Caco-2 (cell line): ENCODE data around the gene USP10. TPM values are rescaled to one million over a fixed set of nuclear protein-coding genes. Genes with fewer than 3 reads are reported as not detected.

ENCODE experiments used
- BruUV-seq: library from RNA; stranded (reverse); fragments of 400-500 nt; replicated peaks from 2 replicates; lab custom pipeline; 2021; lab: Mats Ljungman, UMichigan
- CTCF ChIA-PET: fragments of 300-600 bp; sonication (Branson Sonifier 250); formaldehyde crosslinking; loops from one replicate; lab custom pipeline; 2022; ENCODE audit warnings: antibody characterized with exemption; lab: Charles Lee
- POLR2A ChIA-PET: fragments of 300-600 bp; sonication (Branson Sonifier 250); formaldehyde crosslinking; loops from one replicate; lab custom pipeline; 2022; ENCODE audit warnings: antibody characterized with exemption; lab: Charles Lee
- DNase-seq, 2 experiments: peaks; one replicate each; pipeline versions ENCODE4 v3.0.0 to v3.0.0-alpha.2; 2020 to 2022
- H3K27me3 ChIP-seq: replicated peaks from 2 replicates; pipeline ENCODE4 v1.6.0; 2011; ENCODE audit warnings: low read length; ENCODE audit not compliant: control insufficient read depth, insufficient read depth
- H3K36me3 ChIP-seq: 2 replicates; pipeline ENCODE4 v1.5.1; 2011; ENCODE audit warnings: low read length; ENCODE audit not compliant: control insufficient read depth, insufficient read depth
- H3K4me1 ChIP-seq: fragments of 250-450 bp; sonication (Bioruptor Pico); 2 replicates; pipeline ENCODE4 v1.5.1; 2020; ENCODE audit warnings: mild to moderate bottlenecking
- H3K4me3 ChIP-seq: 2 replicates; pipeline ENCODE4 v1.5.1; 2011; ENCODE audit warnings: low read depth, mild to moderate bottlenecking, control low read depth, low read length
- H3K9me3 ChIP-seq: fragments of 250-450 bp; sonication (Bioruptor Pico); 2 replicates; pipeline ENCODE4 v1.5.1; 2020; ENCODE audit warnings: mild to moderate bottlenecking, moderate library complexity
- H3K27ac Mint-ChIP-seq: one replicate; pipeline ENCODE4 v1.8.0; 2022; ENCODE audit warnings: mixed read lengths; ENCODE audit not compliant: unreplicated experiment
- H3K27me3 Mint-ChIP-seq: one replicate; pipeline ENCODE4 v1.8.0; 2022; ENCODE audit warnings: mixed read lengths; ENCODE audit not compliant: insufficient read depth, unreplicated experiment
- H3K36me3 Mint-ChIP-seq: one replicate; pipeline ENCODE4 v1.8.0; 2022; ENCODE audit warnings: mild to moderate bottlenecking, mixed read lengths; ENCODE audit not compliant: insufficient read depth, unreplicated experiment
- H3K4me1 Mint-ChIP-seq: one replicate; pipeline ENCODE4 v1.8.0; 2022; ENCODE audit warnings: low read depth, mixed read lengths; ENCODE audit not compliant: unreplicated experiment
- H3K4me3 Mint-ChIP-seq: one replicate; pipeline ENCODE4 v1.8.0; 2022; ENCODE audit warnings: mild to moderate bottlenecking, moderate library complexity, mixed read lengths; ENCODE audit not compliant: unreplicated experiment
- H3K9me3 Mint-ChIP-seq: one replicate; pipeline ENCODE4 v1.8.0; 2022; ENCODE audit warnings: mixed read lengths; ENCODE audit not compliant: unreplicated experiment
- intact Hi-C: fragments of 100-400 bp; cut with micrococcal nuclease; formaldehyde crosslinking; loops from one replicate; pipeline ENCODE4 v1.10.0; 2022; ENCODE audit not compliant: unreplicated experiment
- total RNA-seq: library from RNA; stranded (reverse); gene quantifications from 2 replicates; pipeline ENCODE4 v1.2.3, GENCODE V29; 2022
- TF ChIP-seq, protein P1 (sequence below), 2 experiments: fragments of 200-600 bp in 1 of 2; IDR thresholded peaks; 1 replicate in 1 of 2; 2 replicates in 1 of 2; pipeline versions ENCODE4 v1.5.1 to v1.8.0; 2011 to 2022; ENCODE audit warnings: antibody characterized with exemption in 1 of 2, control low read depth in 1 of 2, inconsistent platforms in 1 of 2, low read depth in 1 of 2, low read length in 1 of 2, mild to moderate bottlenecking in 1 of 2, moderate library complexity in 1 of 2; ENCODE audit not compliant: insufficient read depth in 1 of 2, severe bottlenecking in 1 of 2, unreplicated experiment in 1 of 2

USP10 gene
- total RNA-seq, 1 experiment from 2014 or later: 147 TPM

DNA sequence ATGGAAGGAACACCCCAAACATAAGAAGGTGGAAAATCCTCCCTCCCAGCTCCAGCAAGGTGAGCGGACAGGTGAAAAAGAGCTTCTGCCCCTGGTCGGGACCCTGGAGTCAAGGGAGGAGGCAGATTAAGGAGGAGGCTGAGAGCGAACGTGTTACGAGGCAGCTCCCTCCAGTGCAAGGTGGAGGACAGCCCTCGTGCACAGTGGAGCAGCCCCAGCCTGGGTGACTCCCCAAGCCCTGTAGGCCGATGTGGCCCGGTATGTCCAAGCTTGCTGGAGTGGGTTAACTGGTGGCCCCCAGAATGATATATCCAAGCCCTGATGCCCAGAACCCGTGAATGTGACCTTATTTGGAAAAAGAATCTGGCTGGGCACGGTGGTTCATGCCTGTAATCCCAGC, 104.5 kb downstream of the USP10 start:
- CTCF ChIA-PET: no interaction called here
- no peaks in the 10 kb centered on the region for H3K4me1 Mint-ChIP-seq
- POLR2A ChIA-PET: no interaction called here

DNA sequence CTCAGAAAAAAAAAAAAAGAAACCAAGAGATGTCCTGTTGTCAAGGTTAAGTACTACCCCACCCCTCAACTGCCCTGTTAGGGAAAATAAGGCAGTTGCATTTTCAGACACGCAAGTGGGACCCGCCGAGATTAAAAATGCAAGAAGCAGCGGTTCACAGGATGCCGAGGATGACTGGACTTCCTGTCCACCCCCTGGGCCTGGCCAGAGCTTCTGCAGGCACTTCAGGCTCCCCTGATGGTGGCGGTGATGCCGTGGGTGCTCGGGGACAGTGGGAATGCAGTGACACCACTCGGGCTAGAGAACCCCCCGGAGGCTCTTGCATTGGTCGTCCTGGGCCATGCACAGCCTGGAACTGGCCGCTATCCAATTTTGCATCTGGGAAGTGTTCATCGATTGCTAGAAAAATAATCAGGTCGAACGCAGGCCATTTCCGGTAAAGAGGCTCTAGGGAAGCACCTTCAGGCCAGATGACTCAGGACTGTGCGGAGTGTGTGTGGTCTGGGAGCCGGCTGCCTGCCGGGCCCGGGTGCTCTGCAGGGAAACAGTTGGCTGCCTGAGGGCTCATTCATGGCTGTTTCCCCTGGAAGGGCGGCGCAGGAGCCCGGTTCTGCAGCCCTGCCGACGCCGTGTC, 106.6 kb downstream of the USP10 start:
- no peak overlapping the region for H3K27ac Mint-ChIP-seq
- Histone ChIP-seq H3K36me3 (no peaks in the 10 kb centered on the region), H3K4me3 (no peak overlapping the region), H3K4me1 (no peaks in the 10 kb centered on the region), H3K9me3 (no peaks in the 10 kb centered on the region), H3K27me3 (0 out of 2 replicates have a peak, but pooled peaks cover 1% of the 10 kb centered on the region)
- ChIA-PET CTCF (no interaction called here), POLR2A (no interaction called here)
- H3K9me3 Mint-ChIP-seq: peaks cover 1% of the 10 kb centered on the region
- no peak overlapping the region for H3K4me3 Mint-ChIP-seq
- H3K27me3 Mint-ChIP-seq: no peaks in the 10 kb centered on the region
- DNase-seq: no peak
- no TSS peak for BruUV-seq
- H3K36me3 Mint-ChIP-seq: no peaks in the 10 kb centered on the region
- TF ChIP-seq, protein P1, sequence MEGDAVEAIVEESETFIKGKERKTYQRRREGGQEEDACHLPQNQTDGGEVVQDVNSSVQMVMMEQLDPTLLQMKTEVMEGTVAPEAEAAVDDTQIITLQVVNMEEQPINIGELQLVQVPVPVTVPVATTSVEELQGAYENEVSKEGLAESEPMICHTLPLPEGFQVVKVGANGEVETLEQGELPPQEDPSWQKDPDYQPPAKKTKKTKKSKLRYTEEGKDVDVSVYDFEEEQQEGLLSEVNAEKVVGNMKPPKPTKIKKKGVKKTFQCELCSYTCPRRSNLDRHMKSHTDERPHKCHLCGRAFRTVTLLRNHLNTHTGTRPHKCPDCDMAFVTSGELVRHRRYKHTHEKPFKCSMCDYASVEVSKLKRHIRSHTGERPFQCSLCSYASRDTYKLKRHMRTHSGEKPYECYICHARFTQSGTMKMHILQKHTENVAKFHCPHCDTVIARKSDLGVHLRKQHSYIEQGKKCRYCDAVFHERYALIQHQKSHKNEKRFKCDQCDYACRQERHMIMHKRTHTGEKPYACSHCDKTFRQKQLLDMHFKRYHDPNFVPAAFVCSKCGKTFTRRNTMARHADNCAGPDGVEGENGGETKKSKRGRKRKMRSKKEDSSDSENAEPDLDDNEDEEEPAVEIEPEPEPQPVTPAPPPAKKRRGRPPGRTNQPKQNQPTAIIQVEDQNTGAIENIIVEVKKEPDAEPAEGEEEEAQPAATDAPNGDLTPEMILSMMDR (IDR thresholded peaks at IDR 0.05; ENCODE audit: insufficient read depth in 1 of 2, low read depth in 1 of 2, low read length in 1 of 2, severe bottlenecking in 1 of 2, unreplicated experiment in 1 of 2): no peak
- intact Hi-C loops: no loop called here
- H3K4me1 Mint-ChIP-seq: no peaks in the 10 kb centered on the region

More for the DNA sequence above, 104.5 kb downstream of the USP10 start:
- Histone ChIP-seq H3K4me3 (no peak overlapping the region), H3K27me3 (no peaks in the 10 kb centered on the region), H3K9me3 (0 out of 2 replicates have a peak, but pooled peaks cover 5% of the 10 kb centered on the region), H3K36me3 (no peaks in the 10 kb centered on the region), H3K4me1 (no peaks in the 10 kb centered on the region)
- Mint-ChIP-seq H3K9me3 (peaks cover 10% of the 10 kb centered on the region), H3K27me3 (no peaks in the 10 kb centered on the region), H3K4me3 (no peak overlapping the region), H3K27ac (no peak overlapping the region), H3K36me3 (no peaks in the 10 kb centered on the region)
- TF ChIP-seq, protein P1 (IDR thresholded peaks at IDR 0.05; ENCODE audit: insufficient read depth in 1 of 2, low read depth in 1 of 2, low read length in 1 of 2, severe bottlenecking in 1 of 2, unreplicated experiment in 1 of 2): no peak
- intact Hi-C loops: no loop called here
- BruUV-seq: no TSS peak
- no peak for DNase-seq

DNA sequence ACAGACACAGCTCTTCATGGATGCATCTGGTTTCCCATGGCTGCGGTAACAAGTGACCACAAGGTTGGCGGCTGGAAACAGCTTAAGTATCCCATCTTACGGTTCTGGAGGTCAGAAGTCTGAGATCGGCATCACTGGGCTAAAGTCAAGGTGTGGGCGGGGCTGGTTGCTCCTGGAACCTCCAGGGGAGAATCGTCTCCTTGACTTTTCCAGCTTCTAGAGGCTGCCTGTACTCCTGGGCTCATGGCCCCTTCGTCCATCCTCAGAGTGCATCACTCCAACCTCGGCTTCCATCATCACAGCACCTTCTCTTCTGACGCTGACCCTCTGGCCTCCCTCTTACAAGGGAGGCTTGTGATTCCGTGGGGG, 107.1 kb downstream of the USP10 start:
- Mint-ChIP-seq H3K27me3 (no peaks in the 10 kb centered on the region), H3K36me3 (no peaks in the 10 kb centered on the region), H3K4me3 (no peak overlapping the region), H3K4me1 (no peaks in the 10 kb centered on the region), H3K27ac (no peak overlapping the region), H3K9me3 (no peaks in the 10 kb centered on the region)
- Histone ChIP-seq H3K9me3 (no peaks in the 10 kb centered on the region), H3K36me3 (no peaks in the 10 kb centered on the region), H3K4me3 (no peak overlapping the region), H3K27me3 (peaks cover 1% of the 10 kb centered on the region; the same call in 1 of the 2 replicates), H3K4me1 (no peaks in the 10 kb centered on the region)
- TF ChIP-seq, protein P1 (IDR thresholded peaks at IDR 0.05; ENCODE audit: insufficient read depth in 1 of 2, low read depth in 1 of 2, low read length in 1 of 2, severe bottlenecking in 1 of 2, unreplicated experiment in 1 of 2): no peak
- ChIA-PET CTCF (no interaction called here), POLR2A (no interaction called here)
- no peak for DNase-seq
- no TSS peak for BruUV-seq
- intact Hi-C loops: no loop called here
